PC-3 (cell line): ENCODE measurements around the gene RAB3C.

ENCODE experiments used
- CTCF ChIP-seq: fragments of 300-600 bp; sonication (generic); conservative IDR thresholded peaks from 2 replicates; pipeline ENCODE4 v1.5.1; 2017; ENCODE audit warnings: antibody characterized with exemption, low read depth, mild to moderate bottlenecking, low read length
- EZH2 ChIP-seq: fragments of 300-600 bp; sonication (generic); IDR thresholded peaks from one replicate; pipeline ENCODE4 v1.6.1; 2017; ENCODE audit warnings: antibody characterized with exemption, mild to moderate bottlenecking, low read length; ENCODE audit not compliant: unreplicated experiment

- TF ChIP-seq CTCF (no peak), EZH2 (no peak)
Observed at GRCh38 chr5:58680503-58680902, 97.6 kb downstream of the RAB3C start.
